ENCODE results near the gene INSR.
"Not testable (repeated sequence)": the region's sequence is repeated elsewhere in the genome, so short reads cannot be mapped to it uniquely, and the experiment has no call there.

Gene INSR

GRCh38 chr19:7257148-7258040 lies 36.8 kb downstream of the INSR start:
- no peak for DNase-seq

- DNase-seq, result no peak
Observed at GRCh38 chr19:7255631-7256030, 38.6 kb downstream of the INSR start.

- DNase-seq, result no peak
Observed at GRCh38 chr19:7255119-7255518, 39.1 kb downstream of the INSR start.

- no peak for DNase-seq
Observed at GRCh38 chr19:7254590-7254989, 39.6 kb downstream of the INSR start.

- DNase-seq, result no peak
Observed at GRCh38 chr19:7252364-7252763, 41.9 kb downstream of the INSR start.

GRCh38 chr19:7251494-7251893 lies 42.7 kb downstream of the INSR start:
- DNase-seq, result no peak

- no peak for DNase-seq
Observed at GRCh38 chr19:7250951-7251350, 43.3 kb downstream of the INSR start.

- no peak for DNase-seq
Observed at GRCh38 chr19:7250057-7250596, 44.1 kb downstream of the INSR start.

- DNase-seq, result no peak
Observed at GRCh38 chr19:7247155-7247554, 47.1 kb downstream of the INSR start.

- no peak for DNase-seq
Observed at GRCh38 chr19:7246601-7247000, 47.6 kb downstream of the INSR start.

- DNase-seq, result no peak
Observed at GRCh38 chr19:7242601-7243258, 51.5 kb downstream of the INSR start.

GRCh38 chr19:7238051-7238450 lies 56.2 kb downstream of the INSR start:
- no peak for DNase-seq

- no peak for DNase-seq
Observed at GRCh38 chr19:7236153-7236552, 58.1 kb downstream of the INSR start.

GRCh38 chr19:7230826-7231225 lies 63.4 kb downstream of the INSR start:
- DNase-seq, result no peak

GRCh38 chr19:7229735-7230134 lies 64.5 kb downstream of the INSR start:
- no peak for DNase-seq

- no peak for DNase-seq
Observed at GRCh38 chr19:7228935-7229541, 65.2 kb downstream of the INSR start.

- no peak for DNase-seq
Observed at GRCh38 chr19:7227735-7228134, 66.5 kb downstream of the INSR start.

GRCh38 chr19:7227149-7227548 lies 67.1 kb downstream of the INSR start:
- not testable (repeated sequence) for DNase-seq

- DNase-seq, result no peak
Observed at GRCh38 chr19:7226739-7227138, 67.5 kb downstream of the INSR start.

- no peak for DNase-seq
Observed at GRCh38 chr19:7225741-7226140, 68.5 kb downstream of the INSR start.

- DNase-seq, result no peak
Observed at GRCh38 chr19:7224995-7225394, 69.2 kb downstream of the INSR start.

- no peak for DNase-seq
Observed at GRCh38 chr19:7224209-7224686, 70.0 kb downstream of the INSR start.

- DNase-seq, result no peak
Observed at GRCh38 chr19:7223429-7223828, 70.8 kb downstream of the INSR start.

GRCh38 chr19:7219056-7219455 lies 75.2 kb downstream of the INSR start:
- DNase-seq, result no peak

Data from CD4-positive, alpha-beta T cell treated with Interleukin-17A for 1 hour (primary cell).